ENCODE results near the gene FBXO9.
A peak's percentile ranks its signal among the peaks of the same experiment; 100 is the strongest.
"Not testable (repeated sequence)": the region's sequence is repeated elsewhere in the genome, so short reads cannot be mapped to it uniquely, and the experiment has no call there.

Gene FBXO9

GRCh38 chr6:53048431-53049195, 16.6 kb upstream of the FBXO9 start:
- DNase-seq: no peak

GRCh38 chr6:53049415-53049814, 15.8 kb upstream of the FBXO9 start:
- no peak for DNase-seq

GRCh38 chr6:53052152-53052551, 13.1 kb upstream of the FBXO9 start:
- DNase-seq: not testable (repeated sequence)

GRCh38 chr6:53054532-53054931, 10.7 kb upstream of the FBXO9 start:
- no peak for DNase-seq

GRCh38 chr6:53055873-53056272, 9.3 kb upstream of the FBXO9 start:
- DNase-seq: no peak

GRCh38 chr6:53056273-53056672, 8.9 kb upstream of the FBXO9 start:
- no peak for DNase-seq

GRCh38 chr6:53058388-53059195, 6.6 kb upstream of the FBXO9 start:
- no peak for DNase-seq

GRCh38 chr6:53059648-53060589, 5.3 kb upstream of the FBXO9 start:
- DNase-seq: no peak

- no peak for DNase-seq
Measured at GRCh38 chr6:53062169-53062539, 3.0 kb upstream of the FBXO9 start.

GRCh38 chr6:53064255-53064654, 949 bp upstream of the FBXO9 start:
- DNase-seq: not testable (repeated sequence)

GRCh38 chr6:53064726-53065265, 408 bp upstream of the FBXO9 start:
- DNase-seq: peak; percentile 75 to 97

GRCh38 chr6:53066077-53066417, 843 bp downstream of the FBXO9 start:
- DNase-seq: no peak

GRCh38 chr6:53066874-53067706, 1.9 kb downstream of the FBXO9 start:
- no peak for DNase-seq

GRCh38 chr6:53067849-53068361, 2.7 kb downstream of the FBXO9 start:
- DNase-seq: no peak

GRCh38 chr6:53069427-53069826, 4.2 kb downstream of the FBXO9 start:
- DNase-seq: no peak

GRCh38 chr6:53070806-53071205, 5.6 kb downstream of the FBXO9 start:
- no peak for DNase-seq

- no peak for DNase-seq
Measured at GRCh38 chr6:53074347-53074746, 9.1 kb downstream of the FBXO9 start.

GRCh38 chr6:53080813-53081212, 15.6 kb downstream of the FBXO9 start:
- DNase-seq: no peak

- DNase-seq: no peak
Measured at GRCh38 chr6:53086302-53086701, 21.1 kb downstream of the FBXO9 start.

GRCh38 chr6:53089948-53090347, 24.7 kb downstream of the FBXO9 start:
- DNase-seq: no peak

- no peak for DNase-seq
Measured at GRCh38 chr6:53090576-53090975, 25.4 kb downstream of the FBXO9 start.

GRCh38 chr6:53095270-53095669, 30.1 kb downstream of the FBXO9 start:
- no peak for DNase-seq
